Activated CD4-positive, alpha-beta T cell treated with anti-CD3 and anti-CD28 coated beads for 24 hours (primary cell): Measurements from ENCODE around the gene RBMX.

Experiments
- DNase-seq, 2 donors: peaks; one replicate each; pipeline ENCODE4 v3.0.0-alpha.2; 2020; ENCODE audit warnings: low read depth in 2 of 2

RBMX gene

DNA sequence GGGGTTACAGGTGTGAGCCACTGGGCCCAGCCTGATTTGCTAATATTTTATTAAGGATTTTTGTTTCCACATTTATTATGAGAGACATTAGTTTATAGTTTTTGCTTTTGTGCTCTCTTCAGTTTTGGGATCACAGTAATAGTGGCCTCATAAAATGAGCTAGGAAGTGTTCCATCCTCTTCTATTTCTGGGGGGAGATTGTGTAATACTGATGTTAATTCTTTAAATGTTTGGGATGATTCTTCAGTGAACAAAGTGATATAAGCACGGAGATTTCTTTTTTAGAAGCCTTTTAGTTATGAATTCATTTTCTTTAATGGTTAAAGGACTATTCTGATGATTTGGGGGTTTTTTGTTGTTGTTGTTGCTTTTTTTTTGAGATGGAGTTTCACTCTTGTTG, 41.3 kb downstream of the RBMX start:
- DNase-seq, result no peak

DNA sequence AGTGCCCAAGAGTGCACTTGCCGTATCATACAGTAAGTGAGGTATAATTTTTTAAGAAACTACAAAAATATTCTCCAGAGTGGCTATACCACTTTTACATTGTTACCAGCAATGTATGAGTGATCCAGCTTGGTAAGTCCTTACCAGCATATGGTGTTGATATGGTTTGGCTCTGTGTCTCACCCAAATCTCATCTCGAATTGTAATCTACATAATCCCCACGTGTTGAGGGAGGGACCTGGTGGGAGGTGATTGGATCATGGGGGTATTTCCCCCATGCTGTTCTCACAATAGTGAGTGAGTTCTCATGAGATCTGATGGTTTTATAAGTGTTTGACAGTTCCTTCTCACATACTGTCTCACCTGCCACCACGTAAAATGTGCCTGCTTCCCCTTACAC, 44.8 kb downstream of the RBMX start:
- no peak for DNase-seq

DNA sequence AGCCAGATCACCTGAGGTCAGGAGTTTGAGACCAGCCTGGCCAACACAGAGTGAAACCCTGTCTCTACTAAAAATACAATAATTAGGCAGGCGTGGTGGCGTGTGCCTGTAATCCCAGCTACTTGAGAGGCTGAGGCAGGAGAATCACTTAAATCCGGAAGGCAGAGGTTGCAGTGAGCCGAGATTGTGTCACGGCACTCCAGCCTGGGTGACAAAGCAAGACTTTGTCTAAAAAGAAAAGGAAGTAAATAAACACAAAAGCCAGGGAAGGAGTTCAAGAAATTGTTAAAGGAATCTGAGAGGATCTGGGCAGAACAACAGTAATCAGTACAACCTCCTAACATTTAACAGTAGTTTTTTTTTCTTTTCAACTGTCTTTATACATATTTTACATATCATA, 51.1 kb downstream of the RBMX start:
- DNase-seq, result no peak

DNA sequence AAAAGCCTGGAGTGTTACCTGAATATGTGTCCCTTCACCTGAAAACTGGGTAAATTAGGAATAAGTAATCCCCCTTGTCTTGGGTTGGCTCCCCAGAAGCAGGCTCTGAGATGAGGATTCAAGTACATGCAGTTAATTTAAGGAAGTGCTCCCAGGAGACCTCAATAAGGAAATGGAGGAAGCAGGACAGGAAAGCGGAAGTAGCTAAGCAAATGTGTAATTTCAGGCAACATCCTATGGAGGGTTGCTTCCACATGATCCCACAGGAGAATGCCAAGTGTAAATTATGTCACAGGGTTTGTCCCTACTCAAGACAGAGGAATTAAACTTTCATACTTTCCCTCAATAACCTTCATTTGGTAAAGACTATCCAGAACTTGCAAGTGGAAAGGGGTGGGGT, 51.7 kb downstream of the RBMX start:
- no peak for DNase-seq

DNA sequence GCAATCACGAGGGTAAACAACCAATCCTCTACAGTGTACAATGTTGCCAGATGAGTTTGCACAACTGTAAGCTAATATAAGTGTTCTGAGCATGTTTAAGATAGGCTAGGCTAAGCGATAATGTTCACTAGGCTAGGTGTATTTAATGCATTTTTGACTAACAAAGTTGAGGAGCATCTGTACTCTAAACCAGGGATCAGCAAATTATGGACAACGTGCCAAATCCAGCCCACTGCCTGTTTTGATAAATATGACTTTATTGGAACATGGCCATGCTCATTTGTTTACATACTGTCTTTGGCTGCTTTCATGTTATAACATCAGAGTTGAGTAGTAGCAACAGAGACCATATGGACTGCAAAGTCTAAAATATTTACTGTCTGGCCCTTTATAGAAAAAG, 53.5 kb downstream of the RBMX start:
- DNase-seq, result no peak

DNA sequence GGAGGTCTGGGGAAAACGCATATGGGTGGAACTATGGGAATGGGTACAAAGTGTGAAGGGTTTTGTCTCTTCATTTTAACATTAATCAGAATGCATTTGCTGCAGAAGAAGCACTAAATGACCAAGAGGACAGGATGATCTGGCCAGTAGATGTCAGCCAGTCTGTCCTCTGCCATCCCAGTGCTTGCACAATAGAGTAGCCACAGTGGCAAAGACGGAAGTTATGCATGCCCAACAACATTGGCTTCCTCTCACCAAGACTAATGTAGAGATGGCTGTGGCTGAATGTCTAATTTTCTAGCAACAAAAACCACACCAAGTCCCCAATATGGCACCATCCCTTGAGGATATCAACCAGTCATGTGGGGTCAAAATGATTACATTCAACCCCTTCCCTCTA, 54.8 kb downstream of the RBMX start:
- no peak for DNase-seq
